Skeletal muscle cell (primary cell): Measurements from ENCODE around the gene TLCD3A.
"Not testable (repeated sequence)": the region's sequence is repeated elsewhere in the genome, so short reads cannot be mapped to it uniquely, and the experiment has no call there.

Experiments
- DNase-seq: peaks from one replicate; pipeline ENCODE4 v3.0.0-alpha.2; 2010; ENCODE audit warnings: low read depth
- H3K4me3 ChIP-seq: 2 replicates; pipeline ENCODE4 v1.5.1; 2011; ENCODE audit warnings: low read depth, mild to moderate bottlenecking, control low read depth, low read length, moderate library complexity

TLCD3A gene

GRCh38 chr17:732067-732901 lies at the start of gene TLCD3A:
Gene TLCD3A (plus strand): TSS chr17:732596. CDS start chr17:732648, 52 bp downstream.
- no peak for DNase-seq
- H3K4me3 ChIP-seq: peak within 1 kb of the TSS; percentile 70

GRCh38 chr17:683040-683439 lies 49.4 kb upstream of the TLCD3A start:
- no peak overlapping the region for H3K4me3 ChIP-seq
- DNase-seq: no peak

- DNase-seq: no peak
- H3K4me3 ChIP-seq: no peak overlapping the region
These were observed 48.7 kb upstream of the TLCD3A start for GRCh38 chr17:683499-684254.

GRCh38 chr17:685006-685405 lies 47.4 kb upstream of the TLCD3A start:
- H3K4me3 ChIP-seq: no peak overlapping the region
- no peak for DNase-seq

GRCh38 chr17:688100-688989 lies 44.1 kb upstream of the TLCD3A start:
- H3K4me3 ChIP-seq: no peak overlapping the region
- no peak for DNase-seq

GRCh38 chr17:689556-690275 lies 42.7 kb upstream of the TLCD3A start:
- no peak overlapping the region for H3K4me3 ChIP-seq

GRCh38 chr17:690361-690760 lies 42.0 kb upstream of the TLCD3A start:
- no peak overlapping the region for H3K4me3 ChIP-seq
- no peak for DNase-seq

More at GRCh38 chr17:689556-690275, 42.7 kb upstream of the TLCD3A start:
- no peak for DNase-seq

- no peak overlapping the region for H3K4me3 ChIP-seq
- DNase-seq: no peak
These were observed 41.0 kb upstream of the TLCD3A start for GRCh38 chr17:691423-691822.

- peak; percentile 22 for DNase-seq
- no peak overlapping the region for H3K4me3 ChIP-seq
These were observed 40.3 kb upstream of the TLCD3A start for GRCh38 chr17:692116-692515.

- peak overlapping the region; percentile 1 for H3K4me3 ChIP-seq
These were observed 38.4 kb upstream of the TLCD3A start for GRCh38 chr17:693791-694638.

GRCh38 chr17:696369-696768 lies 36.0 kb upstream of the TLCD3A start:
- DNase-seq: no peak
- no peak overlapping the region for H3K4me3 ChIP-seq

More at GRCh38 chr17:693791-694638, 38.4 kb upstream of the TLCD3A start:
- peak; percentile 79 for DNase-seq

- H3K4me3 ChIP-seq: no peak overlapping the region
- no peak for DNase-seq
These were observed 34.7 kb upstream of the TLCD3A start for GRCh38 chr17:697682-698081.

- DNase-seq: not testable (repeated sequence)
These were observed 34.3 kb upstream of the TLCD3A start for GRCh38 chr17:698096-698495.

GRCh38 chr17:699345-699744 lies 33.1 kb upstream of the TLCD3A start:
- no peak for DNase-seq
- H3K4me3 ChIP-seq: no peak overlapping the region

More at GRCh38 chr17:698096-698495, 34.3 kb upstream of the TLCD3A start:
- H3K4me3 ChIP-seq: not testable (repeated sequence)

- DNase-seq: no peak
These were observed 31.8 kb upstream of the TLCD3A start for GRCh38 chr17:700504-701094.

GRCh38 chr17:703081-703875 lies 29.1 kb upstream of the TLCD3A start:
- DNase-seq: no peak
- no peak overlapping the region for H3K4me3 ChIP-seq

More at GRCh38 chr17:700504-701094, 31.8 kb upstream of the TLCD3A start:
- H3K4me3 ChIP-seq: no peak overlapping the region
